GM12878 (cell line): ENCODE measurements around the gene MRPL38. TPM values are rescaled to one million over a fixed set of nuclear protein-coding genes. Genes with fewer than 3 reads are reported as not detected.
"Not testable (repeated sequence)": the region's sequence is repeated elsewhere in the genome, so short reads cannot be mapped to it uniquely, and the experiment has no call there.

ENCODE experiments used
- ATAC-seq: fragments of 200-7000 bp; cut with Tn5 transposase; 3 replicates; pipeline ENCODE4 v1.9.1; 2020; ENCODE audit warnings: mild to moderate bottlenecking, moderate library complexity
- BruUV-seq: library from RNA; stranded (reverse); fragments of 400-500 nt; replicated peaks from 2 replicates; lab custom pipeline; 2021; lab: Mats Ljungman, UMichigan
- CTCF ChIA-PET: fragments of 300-600 bp; sonication (Branson Sonifier 250); formaldehyde crosslinking; extraction: SDS; loops from one replicate; lab custom pipeline; 2021; ENCODE audit warnings: inconsistent platforms; lab: Yijun Ruan, JAX
- POLR2A ChIA-PET: fragments of 350-600 bp; formaldehyde crosslinking; extraction: SDS; loops from one replicate; lab custom pipeline; 2021; ENCODE audit warnings: inconsistent platforms; lab: Charles Lee
- RAD21 ChIA-PET: fragments of 300-600 bp; sonication (Branson Sonifier 250); formaldehyde crosslinking; loops from one replicate; lab custom pipeline; 2023; ENCODE audit warnings: antibody characterized with exemption; ENCODE audit not compliant: unreplicated experiment; lab: Charles Lee
- SMC1A ChIA-PET: fragments of 300-600 bp; sonication (Branson Sonifier 250); formaldehyde crosslinking; loops from one replicate; lab custom pipeline; 2023; ENCODE audit not compliant: unreplicated experiment, uncharacterized antibody; lab: Charles Lee
- DNase-seq: peaks from one replicate; pipeline ENCODE4 v3.0.0-alpha.2; 2011; ENCODE audit warnings: low read depth, low spot score
- FAIRE-seq: peaks from 3 replicates; lab custom pipeline; 2011; peaks lifted over from hg19 to GRCh38; lab: Jason Lieb, UNC
- H2AFZ ChIP-seq: 2 replicates; pipeline ENCODE4 v1.6.0; 2011; ENCODE audit warnings: low read depth, low read length, control low read depth; ENCODE audit not compliant: control insufficient read depth
- H3K27ac ChIP-seq: 2 replicates; pipeline ENCODE4 v1.5.1; 2011; ENCODE audit warnings: control low read depth; ENCODE audit not compliant: control insufficient read depth, insufficient read depth
- H3K27me3 ChIP-seq, 2 experiments: replicated peaks in 1 of 2; 2 replicates each; pipeline versions ENCODE4 v1.6.0 to v1.6.1; 2011; ENCODE audit warnings: low read length in 1 of 2; ENCODE audit not compliant: control insufficient read depth in 2 of 2, insufficient read depth in 2 of 2
- H3K36me3 ChIP-seq, 2 experiments: 2 replicates each; pipeline ENCODE4 v1.5.1; 2011; ENCODE audit warnings: low read length in 1 of 2; ENCODE audit not compliant: control insufficient read depth in 2 of 2, insufficient read depth in 2 of 2
- H3K4me1 ChIP-seq: 2 replicates; pipeline ENCODE4 v1.6.1; 2011; ENCODE audit warnings: mild to moderate bottlenecking, low read length, moderate library complexity, mixed read lengths; ENCODE audit not compliant: control insufficient read depth, insufficient read depth
- H3K4me2 ChIP-seq: 2 replicates; pipeline ENCODE4 v1.6.0; 2011; ENCODE audit warnings: control low read depth; ENCODE audit not compliant: control insufficient read depth, insufficient read depth
- H3K4me3 ChIP-seq: fragments of 200-600 bp; sonication (generic); 2 replicates; pipeline ENCODE4 v1.5.1; 2016
- H3K79me2 ChIP-seq: 2 replicates; pipeline ENCODE4 v1.6.0; 2011; ENCODE audit warnings: low read length; ENCODE audit not compliant: control insufficient read depth, insufficient read depth
- H3K9ac ChIP-seq: 2 replicates; pipeline ENCODE4 v1.8.0; 2011; ENCODE audit warnings: low read length, control low read depth, mixed read lengths; ENCODE audit not compliant: control insufficient read depth, insufficient read depth
- H3K9me3 ChIP-seq: replicated peaks from 3 replicates; pipeline ENCODE4 v1.5.1; 2011; ENCODE audit warnings: mild to moderate bottlenecking, low read length; ENCODE audit not compliant: control insufficient read depth, insufficient read depth
- H4K20me1 ChIP-seq: 2 replicates; pipeline ENCODE4 v1.6.0; 2011; ENCODE audit not compliant: control insufficient read depth, insufficient read depth
- CREM ChIP-seq: IDR thresholded peaks from 2 replicates; pipeline ENCODE4 v1.6.1; 2014; ENCODE audit warnings: antibody characterized with exemption, low read depth
- TCF3 ChIP-seq: IDR thresholded peaks from 2 replicates; pipeline ENCODE4 v1.6.1; 2012; ENCODE audit warnings: low read depth, mild to moderate bottlenecking, low read length, borderline replicate concordance; ENCODE audit not compliant: insufficient read depth
- WGBS: methylation state at CpG from one replicate; pipeline ENCODE4 v1.1.6; 2016; ENCODE audit warnings: low lambda C conversion rate; ENCODE audit not compliant: insufficient replicate concordance, insufficient coverage; ENCODE audit errors: missing lambda C conversion rate; 5-methylcytosine and 5-hydroxymethylcytosine counted together
- in situ Hi-C: fragments of 300-500 bp; cut with MboI; formaldehyde crosslinking; loops from 9 replicates; pipeline ENCODE4 v1.14.3; 2018; ENCODE audit warnings: mixed read lengths
- intact Hi-C: fragments of 100-400 bp; cut with micrococcal nuclease; formaldehyde crosslinking; loops from one replicate; pipeline ENCODE4 v1.14.2; 2022; ENCODE audit not compliant: unreplicated experiment
- polyA plus RNA-seq, 11 experiments: library from polyadenylated mRNA; depleted of rRNA in 4 of 11; unstranded in 6 of 11; stranded (reverse) in 5 of 11; fragments of >200 nt; fragmentation: Nextera tagmentation in 4 of 11; fragmentation: Illumina TruSeq in 1 of 11; extraction: Ambion mirVana in 4 of 11; extraction: Trizol in 1 of 11; gene quantifications; 1 replicate in 1 of 11; 2 replicates in 10 of 11; pipeline versions ENCODE4 v1.2.1 to v1.2.3, GENCODE V29; 2011 to 2016; ENCODE audit warnings: inconsistent platforms in 2 of 11, missing spikeins in 2 of 11, low read depth in 1 of 11
- total RNA-seq, 4 experiments: library from RNA; depleted of rRNA in 3 of 4; stranded (reverse); fragments of >200 nt in 3 of 4; fragmentation: Illumina TruSeq in 1 of 4; extraction: Trizol in 1 of 4; gene quantifications; 2 replicates each; pipeline versions ENCODE4 v1.2.1 to v1.2.3, GENCODE V29; 2013 to 2021

The MRPL38 gene
- total and polyA plus RNA-seq, 10 of the 15 experiments (the other 5 are each of a cell fraction or from before 2014, with no cell fraction given): 6.6 to 205 (median 53.1) TPM

DNA sequence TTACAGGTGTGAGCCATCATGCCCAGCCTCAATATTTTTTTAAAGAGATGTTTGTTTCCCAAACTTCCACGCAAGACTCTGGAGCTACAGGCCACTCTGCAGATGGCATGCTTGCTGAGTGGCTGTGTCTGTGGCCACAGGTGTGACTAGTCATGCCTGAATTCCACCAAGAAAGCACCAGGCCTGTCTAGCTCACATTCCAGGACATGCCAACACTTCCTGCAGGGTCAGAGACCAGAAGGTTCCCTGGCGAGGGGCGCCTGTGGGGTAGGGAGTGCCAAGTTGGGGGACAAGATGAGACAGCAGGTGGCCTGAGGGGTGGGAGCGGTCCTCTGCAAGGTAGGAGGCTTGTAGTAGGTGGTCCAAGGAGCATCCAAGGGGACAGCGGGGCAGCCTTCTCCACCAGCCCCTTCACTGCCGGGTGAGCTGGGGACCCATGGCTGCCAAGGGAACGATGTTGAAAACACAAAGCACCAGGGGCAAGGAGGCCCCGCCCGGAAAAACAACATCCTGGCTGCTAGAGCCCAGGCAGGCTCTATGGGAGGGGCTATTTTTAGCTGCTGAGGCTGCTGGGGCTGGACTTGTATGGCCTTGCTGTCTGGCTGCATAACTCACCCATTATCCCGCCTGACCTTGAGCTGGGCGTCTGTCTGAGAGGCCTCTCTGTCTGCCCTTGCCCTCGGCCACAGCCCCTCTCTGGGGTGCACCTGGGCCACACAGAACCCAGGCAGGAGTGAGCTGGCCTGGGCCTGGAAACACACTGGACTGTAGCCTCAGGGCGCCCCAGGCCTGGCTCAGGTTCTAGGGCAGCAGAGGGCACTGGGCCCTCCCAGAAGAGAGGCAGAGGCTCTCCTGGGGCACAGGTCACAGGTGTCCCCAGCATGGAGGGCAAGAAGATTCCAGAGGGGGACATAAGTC, 32.0 kb downstream of the MRPL38 start (continued):
- TF ChIP-seq TCF3 (no peak), CREM (no peak)

- SMC1A ChIA-PET, POLR2A ChIA-PET: not testable (repeated sequence)
- CTCF ChIA-PET: interaction anchor here (1.0 to 1.6 kb wide), 2 partner anchors 9 to 106 kb away, joined by 3 to 4 read pairs; partner anchors contain the start of gene GALK1
Observed at GRCh38 chr17:75870228-75870627, 34.5 kb downstream of the MRPL38 start.

More at GRCh38 chr17:75870228-75870627, 34.5 kb downstream of the MRPL38 start:
- whole genome bisulfite sequencing: 34% methylated on average over 10 of the region's 10 CpGs
- H2AFZ ChIP-seq, H3K9ac ChIP-seq, H3K27ac ChIP-seq, H3K36me3 ChIP-seq, H3K27me3 ChIP-seq, ATAC-seq, DNase-seq, in situ Hi-C loops, H3K4me3 ChIP-seq, H3K4me1 ChIP-seq, BruUV-seq, H3K4me2 ChIP-seq, FAIRE-seq, H3K79me2 ChIP-seq, intact Hi-C loops, RAD21 ChIA-PET, H3K9me3 ChIP-seq, H4K20me1 ChIP-seq: not testable (repeated sequence)
